ENCODE results near the gene EML6.
"Not testable (repeated sequence)": the region's sequence is repeated elsewhere in the genome, so short reads cannot be mapped to it uniquely, and the experiment has no call there.

The EML6 gene

GRCh38 chr2:54853616-54854310 lies 130.3 kb downstream of the EML6 start:
- no peak for DNase-seq

GRCh38 chr2:54855434-54855833 lies 132.0 kb downstream of the EML6 start:
- no peak for DNase-seq

GRCh38 chr2:54858021-54858681 lies 134.7 kb downstream of the EML6 start:
- no peak for DNase-seq

- no peak for DNase-seq
Observed at GRCh38 chr2:54859416-54859815, 136.0 kb downstream of the EML6 start.

- DNase-seq = no peak
Observed at GRCh38 chr2:54859997-54860701, 136.7 kb downstream of the EML6 start.

- no peak for DNase-seq
Observed at GRCh38 chr2:54862229-54862628, 138.8 kb downstream of the EML6 start.

- no peak for DNase-seq
Observed at GRCh38 chr2:54862742-54863141, 139.3 kb downstream of the EML6 start.

- no peak for DNase-seq
Observed at GRCh38 chr2:54863660-54864059, 140.2 kb downstream of the EML6 start.

GRCh38 chr2:54864096-54864495 lies 140.6 kb downstream of the EML6 start:
- no peak for DNase-seq

- DNase-seq = no peak
Observed at GRCh38 chr2:54864727-54865126, 141.3 kb downstream of the EML6 start.

- no peak for DNase-seq
Observed at GRCh38 chr2:54866179-54866578, 142.7 kb downstream of the EML6 start.

GRCh38 chr2:54866868-54867267 lies 143.4 kb downstream of the EML6 start:
- DNase-seq = no peak

GRCh38 chr2:54867457-54867856 lies 144.0 kb downstream of the EML6 start:
- DNase-seq = no peak

- DNase-seq = no peak
Observed at GRCh38 chr2:54871457-54872107, 148.1 kb downstream of the EML6 start.

- no peak for DNase-seq
Observed at GRCh38 chr2:54872780-54873179, 149.3 kb downstream of the EML6 start.

GRCh38 chr2:54873236-54873635 lies 149.8 kb downstream of the EML6 start:
- not testable (repeated sequence) for DNase-seq

- no peak for DNase-seq
Observed at GRCh38 chr2:54876764-54877163, 153.3 kb downstream of the EML6 start.

- DNase-seq = no peak
Observed at GRCh38 chr2:54878182-54878581, 154.7 kb downstream of the EML6 start.

GRCh38 chr2:54879032-54879431 lies 155.6 kb downstream of the EML6 start:
- no peak for DNase-seq

- no peak for DNase-seq
Observed at GRCh38 chr2:54879598-54880332, 156.3 kb downstream of the EML6 start.

- no peak for DNase-seq
Observed at GRCh38 chr2:54880428-54880827, 157.0 kb downstream of the EML6 start.

GRCh38 chr2:54881759-54882158 lies 158.3 kb downstream of the EML6 start:
- DNase-seq = no peak

GRCh38 chr2:54885891-54886290 lies 162.4 kb downstream of the EML6 start:
- no peak for DNase-seq
